Mesodermal cell (in vitro differentiated cells): ENCODE results near the gene ATP5F1D.
A peak's percentile ranks its signal among the peaks of the same experiment; 100 is the strongest.

Source experiments
- H3K27ac ChIP-seq: 2 replicates; pipeline ENCODE4 v1.7.0; 2013; ENCODE audit warnings: mild to moderate bottlenecking, low read depth, low read length, moderate library complexity; ENCODE audit not compliant: severe bottlenecking
- H3K36me3 ChIP-seq: 2 replicates; pipeline ENCODE4 v1.7.1; 2013; ENCODE audit warnings: mild to moderate bottlenecking, low read length, moderate library complexity; ENCODE audit not compliant: control insufficient read depth, insufficient read depth
- H3K4me1 ChIP-seq: one replicate; pipeline ENCODE4 v1.7.1; 2013; ENCODE audit warnings: mild to moderate bottlenecking, low read length; ENCODE audit not compliant: insufficient read depth, control insufficient read depth, poor library complexity, severe bottlenecking
- H3K4me3 ChIP-seq: 2 replicates; pipeline ENCODE4 v1.7.0; 2013; ENCODE audit warnings: low read length, control low read depth, mild to moderate bottlenecking; ENCODE audit not compliant: insufficient read depth, poor library complexity, severe bottlenecking; ENCODE audit errors: extremely low read depth
- H3K9me3 ChIP-seq: 2 replicates; pipeline ENCODE4 v1.7.1; 2013; ENCODE audit warnings: mild to moderate bottlenecking, low read length, moderate library complexity; ENCODE audit not compliant: control insufficient read depth
- WGBS, 2 experiments: methylation state at CpG; one replicate each; pipeline ENCODE4 v1.1.5; 2013; ENCODE audit warnings: missing lambda C conversion rate in 2 of 2; ENCODE audit not compliant: insufficient coverage in 2 of 2; 5-methylcytosine and 5-hydroxymethylcytosine counted together

Gene ATP5F1D

GRCh38 chr19:1262623-1263123 is 21.1 kb downstream of the ATP5F1D start:
- 44 to 52% methylated on average over 5 to 11 of the region's 21 CpGs for WGBS, 2 experiments
- Histone ChIP-seq H3K9me3 (no peaks in the 10 kb centered on the region), H3K4me1 (peaks cover 71% of the 10 kb centered on the region), H3K27ac (peak overlapping the region; percentile 45), H3K4me3 (peak overlapping the region; percentile 62), H3K36me3 (peaks cover 8% of the 10 kb centered on the region)

GRCh38 chr19:1263188-1263587 is 21.6 kb downstream of the ATP5F1D start:
- WGBS, 2 experiments = 80 to 86% methylated on average over 2 of the region's 5 CpGs
- H3K4me1 ChIP-seq = peaks cover 73% of the 10 kb centered on the region
- H3K9me3 ChIP-seq = no peaks in the 10 kb centered on the region
- H3K4me3 ChIP-seq = no peak overlapping the region
- H3K27ac ChIP-seq = no peak overlapping the region
- H3K36me3 ChIP-seq = peaks cover 3% of the 10 kb centered on the region

GRCh38 chr19:1264801-1265614 is 23.5 kb downstream of the ATP5F1D start:
- no peaks in the 10 kb centered on the region for H3K9me3 ChIP-seq
- WGBS, 2 experiments = 63 to 68% methylated on average over 25 of the region's 26 CpGs
- H3K4me3 ChIP-seq = peak overlapping the region; percentile 5
- H3K27ac ChIP-seq = peak overlapping the region; percentile 90
- H3K4me1 ChIP-seq = peaks cover 66% of the 10 kb centered on the region
- peaks cover 3% of the 10 kb centered on the region for H3K36me3 ChIP-seq

GRCh38 chr19:1265615-1266128 is 24.1 kb downstream of the ATP5F1D start:
- Histone ChIP-seq H3K4me3 (peak overlapping the region; percentile 50), H3K27ac (peak overlapping the region; percentile 92), H3K9me3 (no peaks in the 10 kb centered on the region), H3K36me3 (peaks cover 10% of the 10 kb centered on the region), H3K4me1 (peaks cover 67% of the 10 kb centered on the region)
- 4 to 6% methylated on average over 17 to 18 of the region's 28 CpGs for WGBS, 2 experiments

GRCh38 chr19:1266129-1266915 is 24.8 kb downstream of the ATP5F1D start:
- H3K4me1 ChIP-seq = peaks cover 73% of the 10 kb centered on the region
- H3K9me3 ChIP-seq = no peaks in the 10 kb centered on the region
- WGBS, 2 experiments = 1 to 4% methylated on average over 56 to 63 of the region's 84 CpGs
- H3K36me3 ChIP-seq = peaks cover 16% of the 10 kb centered on the region
- H3K4me3 ChIP-seq = peak overlapping the region; percentile 50
- peak overlapping the region; percentile 92 for H3K27ac ChIP-seq

- H3K27ac ChIP-seq = peak overlapping the region; percentile 64
- H3K4me1 ChIP-seq = peaks cover 73% of the 10 kb centered on the region
- H3K4me3 ChIP-seq = peak overlapping the region; percentile 50
- 2% methylated on average over 53 to 55 of the region's 59 CpGs for WGBS, 2 experiments
- no peaks in the 10 kb centered on the region for H3K9me3 ChIP-seq
- H3K36me3 ChIP-seq = peaks cover 23% of the 10 kb centered on the region
These were observed 25.4 kb downstream of the ATP5F1D start for GRCh38 chr19:1266916-1267476.

GRCh38 chr19:1267477-1268225 is 26.1 kb downstream of the ATP5F1D start:
- H3K4me1 ChIP-seq = peaks cover 70% of the 10 kb centered on the region
- no peak overlapping the region for H3K27ac ChIP-seq
- H3K9me3 ChIP-seq = no peaks in the 10 kb centered on the region
- H3K36me3 ChIP-seq = peaks cover 30% of the 10 kb centered on the region
- WGBS, 2 experiments = 27 to 29% methylated on average over 18 to 23 of the region's 35 CpGs
- H3K4me3 ChIP-seq = peak overlapping the region; percentile 50

- H3K4me3 ChIP-seq = no peak overlapping the region
- H3K4me1 ChIP-seq = peaks cover 67% of the 10 kb centered on the region
- peaks cover 38% of the 10 kb centered on the region for H3K36me3 ChIP-seq
- no peaks in the 10 kb centered on the region for H3K9me3 ChIP-seq
- H3K27ac ChIP-seq = no peak overlapping the region
- 60 to 62% methylated on average over 31 to 37 of the region's 40 CpGs for WGBS, 2 experiments
These were observed 26.9 kb downstream of the ATP5F1D start for GRCh38 chr19:1268226-1269064.

- H3K27ac ChIP-seq = peak within 1 kb of the TSS; percentile 97
- H3K4me1 ChIP-seq = peaks cover 67% of the 10 kb centered on the region
- H3K9me3 ChIP-seq = no peaks in the 10 kb centered on the region
- WGBS, 2 experiments = 0 to 1% methylated on average over 39 to 49 of the region's 50 CpGs
- H3K36me3 ChIP-seq = peaks cover 44% of the 10 kb centered on the region
- peak within 1 kb of the TSS; percentile 85 for H3K4me3 ChIP-seq
These were observed 27.5 kb downstream of the ATP5F1D start, which contains the start of gene CIRBP for GRCh38 chr19:1269065-1269477. TSS of gene CIRBP (plus strand) at chr19:1269332. CDS start at chr19:1270934, 1,602 bp downstream.
